Measurements from ENCODE around the gene HAVCR2.

HAVCR2 gene

GRCh38 chr5:157045601-157046000 is 63.2 kb downstream of the HAVCR2 start:
- CTCF ChIA-PET = interaction anchor here (0.7 kb wide), 1 partner anchor 251 kb away, joined by 3 read pairs; no protein-coding TSS in a partner anchor
- POLR2A ChIA-PET = no interaction called here

GRCh38 chr5:157038568-157039187 is 70.2 kb downstream of the HAVCR2 start:
- Histone ChIP-seq H3K4me1 (ENCODE audit: control insufficient read depth, insufficient read depth, low read length) (no peaks in the 10 kb centered on the region), H3K9me3 (ENCODE audit: control insufficient read depth, insufficient read depth, low read depth, low read length) (no peaks in the 10 kb centered on the region), H3K27ac (ENCODE audit: extremely low read depth, low read depth, low read length) (no peak overlapping the region), H3K4me3 (ENCODE audit: low read depth, low read length) (no peak overlapping the region), H3K36me3 (ENCODE audit: control insufficient read depth in 2 of 2, insufficient read depth in 1 of 2, low read length in 2 of 2) (no peaks in the 10 kb centered on the region)
- TF ChIP-seq ZNF580 (tag by site-specific recombination; IDR thresholded peaks at IDR 0.05) = no peak
- no peak for TF ChIP-seq ZNF610 (tag by site-specific recombination; IDR thresholded peaks at IDR 0.05; ENCODE audit: borderline replicate concordance)
- no peak for TF ChIP-seq ZIC2 (tag by site-specific recombination; IDR thresholded peaks at IDR 0.05)
- no peak for TF ChIP-seq ZNF501 (tag by site-specific recombination; IDR thresholded peaks at IDR 0.05)
- no peak for TF ChIP-seq SCRT1 (tag by site-specific recombination; IDR thresholded peaks at IDR 0.05; ENCODE audit: borderline replicate concordance)
- TF ChIP-seq GLIS2 (tag by site-specific recombination; IDR thresholded peaks at IDR 0.05) = no peak
- ChIA-PET POLR2A (no interaction called here), CTCF (interaction anchor here (0.8 to 1.1 kb wide), 2 partner anchors 12 kb away, joined by 3 to 5 read pairs; no protein-coding TSS in a partner anchor)

More at GRCh38 chr5:157045601-157046000, 63.2 kb downstream of the HAVCR2 start:
- no peaks in the 10 kb centered on the region for H3K36me3 ChIP-seq (ENCODE audit: control insufficient read depth in 2 of 2, insufficient read depth in 1 of 2, low read length in 2 of 2)
- no peaks in the 10 kb centered on the region for H3K4me1 ChIP-seq (ENCODE audit: control insufficient read depth, insufficient read depth, low read length)
- TF ChIP-seq ELK4 (IDR thresholded peaks at IDR 0.05; ENCODE audit: borderline replicate concordance, low read depth, low read length) (no peak), ZNF292 (tag by site-specific recombination; IDR thresholded peaks at IDR 0.05; ENCODE audit: borderline replicate concordance, low read depth) (no peak), ZNF404 (tag by site-specific recombination; IDR thresholded peaks at IDR 0.05) (no peak), ZNF704 (tag by site-specific recombination; IDR thresholded peaks at IDR 0.05) (no peak)
- H3K27ac ChIP-seq (ENCODE audit: extremely low read depth, low read depth, low read length) = no peak overlapping the region
- H3K9me3 ChIP-seq (ENCODE audit: control insufficient read depth, insufficient read depth, low read depth, low read length) = no peaks in the 10 kb centered on the region
- H3K4me3 ChIP-seq (ENCODE audit: low read depth, low read length) = no peak overlapping the region

Data from HEK293 (cell line).